Tibial nerve (tissue), 4 donors: ENCODE measurements around the gene ZFYVE19.

Experiments
- EP300 ChIP-seq, 2 donors: sonication (generic); formaldehyde crosslinking; IDR thresholded peaks; one replicate each; pipeline ENCODE4 v1.6.1; 2017; ENCODE audit warnings: antibody characterized with exemption in 2 of 2, mild to moderate bottlenecking in 1 of 2
- POLR2A ChIP-seq, 2 donors: fragments of 450-650 bp; IDR thresholded peaks; one replicate each; pipeline ENCODE4 v1.6.1; 2017; ENCODE audit warnings: antibody characterized with exemption in 2 of 2, mild to moderate bottlenecking in 2 of 2, moderate library complexity in 2 of 2
- TF ChIP-seq, protein P1 (sequence below), 5 experiments: fragments of 200-600 bp in 3 of 5; fragments of 450-650 bp in 2 of 5; sonication (generic) in 3 of 5; IDR thresholded peaks; one replicate each; pipeline ENCODE4 v1.5.1; 2016 to 2019; ENCODE audit warnings: antibody characterized with exemption in 5 of 5, mild to moderate bottlenecking in 3 of 5, moderate library complexity in 2 of 5

DNA sequence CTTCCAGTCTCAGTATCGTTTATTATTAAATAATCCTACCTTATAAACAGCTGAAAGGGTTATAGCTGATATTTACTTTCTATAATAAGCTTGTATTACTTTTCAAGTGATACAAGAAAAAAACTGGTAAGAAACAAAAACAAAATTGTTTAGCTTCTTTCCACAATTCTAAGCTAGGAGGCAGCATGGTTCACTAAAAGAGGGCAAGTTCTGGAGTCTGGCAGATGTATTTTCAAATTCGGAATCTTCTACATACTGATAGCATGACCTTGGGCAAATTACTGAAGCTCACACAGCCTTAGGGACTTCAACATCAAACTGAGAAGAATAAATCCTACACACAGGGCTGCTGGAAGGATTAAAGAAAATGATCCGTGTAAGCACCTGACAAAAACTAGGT is 21.7 kb upstream of the ZFYVE19 start:
- TF ChIP-seq POLR2A (IDR thresholded peaks at IDR 0.05) (no peak), EP300 (IDR thresholded peaks at IDR 0.05) (no peak)
- TF ChIP-seq, protein P1, sequence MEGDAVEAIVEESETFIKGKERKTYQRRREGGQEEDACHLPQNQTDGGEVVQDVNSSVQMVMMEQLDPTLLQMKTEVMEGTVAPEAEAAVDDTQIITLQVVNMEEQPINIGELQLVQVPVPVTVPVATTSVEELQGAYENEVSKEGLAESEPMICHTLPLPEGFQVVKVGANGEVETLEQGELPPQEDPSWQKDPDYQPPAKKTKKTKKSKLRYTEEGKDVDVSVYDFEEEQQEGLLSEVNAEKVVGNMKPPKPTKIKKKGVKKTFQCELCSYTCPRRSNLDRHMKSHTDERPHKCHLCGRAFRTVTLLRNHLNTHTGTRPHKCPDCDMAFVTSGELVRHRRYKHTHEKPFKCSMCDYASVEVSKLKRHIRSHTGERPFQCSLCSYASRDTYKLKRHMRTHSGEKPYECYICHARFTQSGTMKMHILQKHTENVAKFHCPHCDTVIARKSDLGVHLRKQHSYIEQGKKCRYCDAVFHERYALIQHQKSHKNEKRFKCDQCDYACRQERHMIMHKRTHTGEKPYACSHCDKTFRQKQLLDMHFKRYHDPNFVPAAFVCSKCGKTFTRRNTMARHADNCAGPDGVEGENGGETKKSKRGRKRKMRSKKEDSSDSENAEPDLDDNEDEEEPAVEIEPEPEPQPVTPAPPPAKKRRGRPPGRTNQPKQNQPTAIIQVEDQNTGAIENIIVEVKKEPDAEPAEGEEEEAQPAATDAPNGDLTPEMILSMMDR (IDR thresholded peaks at IDR 0.05), result no peak
